T-helper 2 cell treated with Interferon-gamma antibody and Interleukin-4, amounts not matched to agents 100 ng/mL and 5 ng/mL, for 36 hours (primary cell): ENCODE results near the gene SEC63. TPM values are rescaled to one million over a fixed set of nuclear protein-coding genes. Genes with fewer than 3 reads are reported as not detected.

Source experiments
- intact Hi-C: fragments of 100-400 bp; cut with micrococcal nuclease; formaldehyde crosslinking; loops from one replicate; pipeline ENCODE4 v1.15.1; 2023
- total RNA-seq: library from RNA; stranded (reverse); gene quantifications from 2 replicates; pipeline ENCODE4 v1.2.3, GENCODE V29; 2022

SEC63 gene
- total RNA-seq, 1 donor from 2014 or later = 81.1 TPM

DNA sequence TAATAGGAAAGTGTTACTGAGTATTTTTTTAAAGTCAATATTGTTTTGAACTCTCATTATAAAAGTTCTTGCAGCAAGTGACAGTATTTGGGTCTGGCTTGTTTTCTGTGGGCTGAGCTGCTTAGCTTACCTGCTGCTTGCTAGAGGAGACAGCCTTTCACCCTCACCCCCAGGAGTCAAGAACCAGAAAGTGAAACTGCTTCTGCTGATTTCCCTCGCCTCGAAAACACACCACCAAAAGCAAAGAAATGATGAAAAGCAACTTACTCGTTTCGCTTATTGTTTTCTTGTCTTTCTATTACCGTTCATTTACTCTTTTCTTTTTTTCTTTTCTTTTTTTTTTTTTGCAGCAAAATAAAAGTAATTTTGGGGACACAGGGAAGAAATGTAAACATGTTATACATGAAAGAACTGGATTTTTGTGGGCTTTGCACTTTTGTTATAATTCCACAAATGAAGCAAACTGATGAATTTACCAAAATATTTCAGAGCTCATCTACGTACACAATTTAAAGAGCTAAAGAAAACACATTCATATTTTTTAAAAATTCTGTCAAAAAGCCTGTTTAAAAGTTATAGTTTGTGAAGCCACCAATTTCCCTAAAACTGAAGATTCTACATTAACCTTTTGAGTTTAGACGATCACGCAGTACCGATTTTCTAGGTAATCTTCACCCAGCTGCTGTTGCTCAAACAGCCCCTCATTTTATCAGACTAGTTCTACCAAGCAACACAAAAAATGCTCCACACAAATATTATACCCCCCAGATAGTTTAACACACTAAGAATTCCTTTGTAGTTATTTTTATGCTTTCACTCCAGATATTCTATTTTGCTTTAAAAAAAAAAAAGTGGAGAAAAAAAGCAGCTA, 135.6 kb downstream of the SEC63 start:
- intact Hi-C loops = loop anchor here (2.0 to 10.0 kb wide), 5 partner anchors 86 to 1560 kb away; partner anchors contain the start of genes CD164, FOXO3 and SNX3

DNA sequence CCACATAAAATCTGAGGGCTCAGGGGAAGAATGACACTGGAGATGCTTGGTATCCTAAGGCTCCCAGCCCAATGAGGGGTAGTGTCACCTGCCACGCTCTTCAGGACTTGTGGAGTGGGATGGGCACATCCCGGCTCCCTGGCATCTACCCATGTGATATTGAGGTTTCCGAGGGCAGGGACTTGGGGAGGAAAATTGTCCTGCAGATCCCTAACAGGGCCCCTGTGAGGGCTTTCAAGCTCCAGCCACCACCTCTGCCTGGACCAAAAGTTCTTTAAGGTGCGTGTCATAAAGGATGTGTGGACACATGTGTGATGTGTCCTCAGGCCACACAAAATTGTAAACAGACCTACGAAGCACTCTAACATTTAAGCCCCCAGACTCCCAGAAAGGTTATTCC, 136.4 kb downstream of the SEC63 start:
- intact Hi-C loops = loop anchor here (5.0 to 10.0 kb wide), 4 partner anchors 443 to 1561 kb away; partner anchors contain the start of genes CD164, FOXO3 and SNX3

DNA sequence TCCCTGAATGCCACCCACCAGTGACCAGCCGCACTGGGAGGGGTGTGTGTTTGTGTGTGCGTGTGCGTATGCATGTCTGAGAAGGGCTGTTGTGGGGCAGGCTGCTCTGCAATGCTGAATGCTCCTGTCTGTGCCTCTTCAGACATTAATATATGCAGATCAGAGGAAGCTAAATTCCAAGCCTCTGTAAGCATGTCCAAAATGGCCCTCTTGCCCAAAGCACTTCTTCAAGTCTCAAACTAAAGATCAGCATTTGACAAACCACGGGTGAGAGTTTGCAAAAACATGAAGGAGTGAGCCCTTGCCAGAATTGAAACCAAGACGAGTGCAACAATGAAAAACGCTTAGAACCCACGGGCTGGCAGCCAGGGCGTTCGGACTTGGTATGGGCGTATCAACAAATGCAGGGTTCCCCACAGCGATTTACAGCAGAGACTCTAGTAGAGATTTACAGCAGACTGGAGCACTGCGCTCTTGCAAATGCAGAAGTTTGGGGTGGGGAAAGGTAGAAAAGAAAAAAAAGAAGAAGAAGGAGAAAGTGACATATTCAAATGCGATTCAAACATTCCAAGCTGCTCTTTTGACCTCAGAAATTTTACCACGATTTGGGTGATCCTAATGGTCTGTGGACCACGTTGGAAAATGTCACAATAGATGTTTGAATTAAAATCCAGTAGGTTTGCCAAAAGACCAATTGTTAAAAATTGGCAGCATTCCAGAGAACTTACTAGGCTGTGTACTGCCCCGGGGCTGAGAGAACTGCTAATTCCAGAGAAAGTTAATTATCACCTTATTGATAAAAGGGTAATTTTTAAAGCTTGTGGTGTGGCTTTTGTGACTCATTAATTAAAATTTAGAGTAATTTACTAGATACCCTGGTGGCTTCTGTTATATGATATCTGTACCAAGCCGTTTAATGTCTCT, 137.4 kb downstream of the SEC63 start:
- intact Hi-C loops = loop anchor here (5.0 to 10.0 kb wide), 4 partner anchors 444 to 1562 kb away; partner anchors contain the start of genes CD164, FOXO3 and SNX3

DNA sequence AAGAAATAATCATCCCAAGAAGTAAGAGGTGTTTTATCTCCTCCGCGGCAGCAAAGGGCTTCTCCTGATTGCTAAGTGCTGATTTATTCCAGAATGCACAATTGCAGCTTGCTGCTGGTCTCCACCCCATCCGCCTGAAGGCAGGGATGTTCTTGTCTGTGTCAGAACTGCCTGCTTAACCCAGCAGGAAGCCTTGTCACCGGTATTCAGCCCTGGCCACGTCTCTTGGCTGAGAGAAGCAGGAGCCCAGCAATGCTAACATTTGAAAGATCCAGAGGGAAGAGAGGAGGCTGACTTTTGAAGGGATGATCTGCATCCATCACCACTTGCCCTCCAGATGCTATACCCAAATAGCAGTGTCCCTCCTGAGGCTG, 138.1 kb downstream of the SEC63 start:
- intact Hi-C loops = loop anchor here (1.0 to 10.0 kb wide), 5 partner anchors 33 to 1562 kb away; partner anchors contain the start of genes CD164, FOXO3 and SNX3

DNA sequence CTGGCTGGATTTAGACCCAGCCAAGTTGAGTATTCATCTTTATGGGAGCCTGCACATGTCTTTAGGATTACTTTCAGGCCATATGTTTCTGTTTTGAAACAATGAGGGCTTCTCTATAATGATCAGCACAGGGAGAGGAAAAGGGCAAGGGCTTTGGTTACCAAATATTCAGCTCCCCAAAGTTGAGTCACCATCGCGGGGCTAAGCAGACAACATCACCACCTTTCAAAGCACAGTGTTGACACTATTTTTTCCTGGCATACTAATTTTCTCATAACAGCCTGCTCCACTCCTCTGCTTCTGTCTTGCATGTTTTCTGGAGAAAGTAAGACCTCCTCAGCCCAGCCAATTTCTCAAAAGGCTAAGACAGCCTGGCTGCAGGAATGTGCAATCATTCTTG, 138.8 kb downstream of the SEC63 start:
- intact Hi-C loops = loop anchor here (1.0 kb wide), 1 partner anchor 32 kb away; no protein-coding TSS in a partner anchor

DNA sequence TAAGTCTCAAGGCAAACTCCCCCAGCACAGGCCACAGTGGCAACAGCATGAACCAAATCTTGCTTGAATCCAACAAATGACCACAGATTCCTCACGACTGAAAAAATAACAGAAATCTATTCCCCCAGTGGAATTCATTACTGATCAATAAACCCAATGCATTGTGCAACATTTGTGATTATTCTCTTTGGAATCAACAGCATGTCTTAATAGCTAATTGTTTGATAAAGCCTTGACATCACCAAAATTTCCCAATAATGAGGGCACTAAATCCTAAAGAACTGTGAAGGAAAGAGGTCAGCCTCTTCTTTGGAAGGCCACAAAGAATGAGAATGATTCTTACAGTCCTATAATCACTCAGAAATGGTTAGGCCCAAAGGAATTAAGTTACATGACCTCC, 139.7 kb downstream of the SEC63 start:
- intact Hi-C loops = no loop called here

DNA sequence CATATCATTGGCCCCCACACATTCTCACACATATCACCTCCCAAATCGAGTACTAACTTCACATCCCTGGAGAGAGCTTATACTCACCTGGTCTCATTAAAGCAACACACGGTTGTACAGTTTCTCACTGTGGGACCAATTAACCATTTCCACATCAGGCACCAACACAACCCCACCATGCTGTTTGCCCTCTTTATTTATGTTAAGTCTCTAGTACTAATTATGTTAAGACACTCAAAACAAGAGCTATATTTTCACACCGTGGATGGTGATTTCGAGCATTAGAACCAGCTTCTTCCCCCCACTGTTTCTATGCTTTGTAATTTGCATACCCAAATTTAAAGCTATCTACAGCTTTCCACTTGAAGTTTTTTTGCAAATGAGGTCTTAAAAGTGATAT, 140.2 kb downstream of the SEC63 start:
- intact Hi-C loops = no loop called here

Other genes with a start within 250 kb of the SEC63 start
- gene SCML4, start 133.9 kb downstream of the SEC63 start, total RNA-seq = 7.6 and 7.7 TPM in 2 replicates
- 22.1 and 25.6 TPM in 2 replicates for gene OSTM1, start 116.5 kb upstream of the SEC63 start, total RNA-seq
- gene NR2E1, start 207.8 kb upstream of the SEC63 start, total RNA-seq = not detected in 2 replicates